HG03280 (cell line): ENCODE results near the gene CDKL2.
A peak's percentile ranks its signal among the peaks of the same experiment; 100 is the strongest.
"Not testable (repeated sequence)": the region's sequence is repeated elsewhere in the genome, so short reads cannot be mapped to it uniquely, and the experiment has no call there.

ENCODE experiments used
- ATAC-seq: cut with Tn5 transposase; IDR thresholded peaks from one replicate; pipeline ENCODE4 v1.9.1; 2021; ENCODE audit warnings: mild to moderate bottlenecking, moderate library complexity; ENCODE audit not compliant: unreplicated experiment

Gene CDKL2

GRCh38 chr4:75555294-75556164 lies 74.8 kb downstream of the CDKL2 start, which contains the start of gene ODAPH:
TSS of gene ODAPH (plus strand) at chr4:75556066. CDS start at chr4:75556083, 17 bp downstream.
- peak; percentile 98 for ATAC-seq

- ATAC-seq, result no peak
Measured at GRCh38 chr4:75552452-75552851, 77.9 kb downstream of the CDKL2 start.

GRCh38 chr4:75549019-75549418 lies 81.3 kb downstream of the CDKL2 start:
- no peak for ATAC-seq

GRCh38 chr4:75547647-75548387 lies 82.5 kb downstream of the CDKL2 start:
- ATAC-seq, result no peak

GRCh38 chr4:75545526-75545925 lies 84.8 kb downstream of the CDKL2 start:
- ATAC-seq, result no peak

- no peak for ATAC-seq
Measured at GRCh38 chr4:75544870-75545269, 85.5 kb downstream of the CDKL2 start.

- not testable (repeated sequence) for ATAC-seq
Measured at GRCh38 chr4:75544220-75544619, 86.1 kb downstream of the CDKL2 start.

GRCh38 chr4:75542824-75543223 lies 87.5 kb downstream of the CDKL2 start:
- no peak for ATAC-seq

GRCh38 chr4:75537308-75537707 lies 93.0 kb downstream of the CDKL2 start:
- ATAC-seq, result not testable (repeated sequence)

- not testable (repeated sequence) for ATAC-seq
Measured at GRCh38 chr4:75533926-75534325, 96.4 kb downstream of the CDKL2 start.

GRCh38 chr4:75533339-75533887 lies 96.9 kb downstream of the CDKL2 start:
- not testable (repeated sequence) for ATAC-seq

GRCh38 chr4:75531536-75532143 lies 98.7 kb downstream of the CDKL2 start:
- not testable (repeated sequence) for ATAC-seq

- no peak for ATAC-seq
Measured at GRCh38 chr4:75530556-75531322, 99.6 kb downstream of the CDKL2 start.
